ACC112 (cell line): ENCODE data around the gene NF2.

Experiments used
- H2AFZ ChIP-seq: fragments of 200-600 bp; sonication (generic); one replicate; pipeline ENCODE4 v1.6.0; 2017; ENCODE audit warnings: antibody characterized with exemption, low read length; ENCODE audit not compliant: unreplicated experiment
- H3K27ac ChIP-seq: fragments of 200-600 bp; sonication (generic); 2 replicates; pipeline ENCODE4 v1.5.1; 2014; ENCODE audit warnings: low read depth, mild to moderate bottlenecking, antibody characterized with exemption, low read length, moderate library complexity
- H3K27me3 ChIP-seq: fragments of 200-600 bp; sonication (generic); 2 replicates; pipeline ENCODE4 v1.6.1; 2014; ENCODE audit warnings: mild to moderate bottlenecking, antibody characterized with exemption, low read length, moderate library complexity, mixed read lengths; ENCODE audit not compliant: insufficient read depth
- H3K36me3 ChIP-seq: fragments of 200-600 bp; sonication (generic); 2 replicates; pipeline ENCODE4 v1.6.1; 2016; ENCODE audit warnings: mild to moderate bottlenecking, antibody characterized with exemption, low read length, moderate library complexity, mixed read lengths; ENCODE audit not compliant: insufficient read depth
- H3K4me1 ChIP-seq: fragments of 200-600 bp; sonication (generic); one replicate; pipeline ENCODE4 v1.6.1; 2016; ENCODE audit warnings: low read length, mixed read lengths; ENCODE audit not compliant: insufficient read depth, unreplicated experiment, control insufficient read depth
- H3K4me3 ChIP-seq: fragments of 200-600 bp; sonication (generic); 2 replicates; pipeline ENCODE4 v1.5.1; 2014; ENCODE audit warnings: mild to moderate bottlenecking, low read depth, low read length
- H3K79me2 ChIP-seq: fragments of 200-600 bp; sonication (generic); one replicate; pipeline ENCODE4 v1.6.0; 2016; ENCODE audit warnings: low read length; ENCODE audit not compliant: control insufficient read depth, unreplicated experiment, insufficient read depth

Gene NF2

DNA sequence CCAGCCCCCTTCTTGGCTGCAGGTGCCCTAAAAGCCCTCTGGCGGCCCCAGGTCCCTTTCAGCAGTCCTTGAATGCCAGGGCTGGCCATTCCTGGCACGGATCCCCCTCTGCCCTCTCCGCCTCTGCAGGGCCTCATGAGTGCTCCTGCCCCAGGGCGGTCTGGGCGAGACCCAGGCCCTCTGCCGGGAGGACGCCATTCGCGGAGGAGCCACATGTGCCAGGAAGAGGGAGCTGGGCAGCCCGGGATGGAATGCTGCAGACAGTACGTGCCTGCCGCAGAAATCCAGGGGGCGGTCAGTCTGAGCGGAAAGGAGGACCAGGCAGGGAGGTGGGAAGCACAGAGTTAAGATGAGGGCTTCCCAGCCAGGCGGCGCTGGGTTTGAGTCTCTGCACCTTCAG is 119.2 kb downstream of the NF2 start:
- Histone ChIP-seq H3K36me3 (no peaks in the 10 kb centered on the region), H3K27ac (no peak overlapping the region), H3K4me3 (no peak overlapping the region), H2AFZ (no peak overlapping the region), H3K79me2 (no peaks in the 10 kb centered on the region), H3K4me1 (no peaks in the 10 kb centered on the region), H3K27me3 (peaks cover 14% of the 10 kb centered on the region)

- Histone ChIP-seq H2AFZ (no peak overlapping the region), H3K27me3 (peaks cover 12% of the 10 kb centered on the region)
These were observed 120.3 kb downstream of the NF2 start for GRCh38 chr22:29723766-29724165.

GRCh38 chr22:29724843-29725242 is 121.4 kb downstream of the NF2 start:
- Histone ChIP-seq H3K79me2 (no peaks in the 10 kb centered on the region), H3K4me3 (no peak overlapping the region), H3K4me1 (no peaks in the 10 kb centered on the region), H3K27ac (no peak overlapping the region), H2AFZ (no peak overlapping the region), H3K36me3 (no peaks in the 10 kb centered on the region), H3K27me3 (0 out of 2 replicates have a peak, but pooled peaks cover 3% of the 10 kb centered on the region)

More at GRCh38 chr22:29723766-29724165, 120.3 kb downstream of the NF2 start:
- H3K4me1 ChIP-seq, result no peaks in the 10 kb centered on the region
- H3K27ac ChIP-seq, result no peak overlapping the region
- no peak overlapping the region for H3K4me3 ChIP-seq
- H3K79me2 ChIP-seq, result no peaks in the 10 kb centered on the region
- no peaks in the 10 kb centered on the region for H3K36me3 ChIP-seq

- Histone ChIP-seq H2AFZ (no peak overlapping the region), H3K4me3 (no peak overlapping the region), H3K4me1 (no peaks in the 10 kb centered on the region), H3K27me3 (no peaks in the 10 kb centered on the region), H3K36me3 (no peaks in the 10 kb centered on the region), H3K27ac (no peak overlapping the region), H3K79me2 (no peaks in the 10 kb centered on the region)
These were observed 122.7 kb downstream of the NF2 start for GRCh38 chr22:29726106-29726505.

DNA sequence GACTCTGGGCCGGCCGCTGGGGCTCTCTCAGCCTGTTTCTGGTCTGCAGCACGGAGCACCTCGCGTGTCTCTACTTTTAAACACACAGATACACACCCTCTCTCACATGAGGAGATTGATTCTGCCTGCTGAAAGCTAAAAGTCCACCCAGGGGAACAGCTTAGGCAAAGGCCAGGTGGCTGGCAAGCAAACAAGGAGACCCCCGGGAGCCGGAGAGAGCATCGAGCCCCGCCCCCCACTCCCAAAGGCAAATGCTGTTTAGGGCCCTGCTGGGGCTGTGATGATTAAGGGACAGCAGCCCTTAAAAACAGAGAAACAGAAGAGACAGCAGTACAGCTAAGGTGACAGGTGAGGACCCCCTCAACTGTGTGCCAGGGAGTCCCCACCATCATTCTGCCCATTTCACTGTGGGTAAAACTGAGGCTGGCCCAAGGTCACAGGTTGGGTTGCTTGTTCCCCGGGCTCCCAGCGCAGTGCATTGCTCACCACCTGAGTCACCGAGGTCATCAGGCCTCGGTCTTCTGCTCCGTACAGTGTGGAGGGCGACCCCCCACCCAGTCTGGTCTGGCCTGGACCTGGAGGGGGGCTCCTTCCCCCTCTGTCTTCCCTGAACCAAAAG is 123.2 kb downstream of the NF2 start:
- Histone ChIP-seq H2AFZ (no peak overlapping the region), H3K36me3 (no peaks in the 10 kb centered on the region), H3K27ac (no peak overlapping the region), H3K79me2 (no peaks in the 10 kb centered on the region), H3K4me1 (no peaks in the 10 kb centered on the region), H3K4me3 (no peak overlapping the region), H3K27me3 (no peaks in the 10 kb centered on the region)

DNA sequence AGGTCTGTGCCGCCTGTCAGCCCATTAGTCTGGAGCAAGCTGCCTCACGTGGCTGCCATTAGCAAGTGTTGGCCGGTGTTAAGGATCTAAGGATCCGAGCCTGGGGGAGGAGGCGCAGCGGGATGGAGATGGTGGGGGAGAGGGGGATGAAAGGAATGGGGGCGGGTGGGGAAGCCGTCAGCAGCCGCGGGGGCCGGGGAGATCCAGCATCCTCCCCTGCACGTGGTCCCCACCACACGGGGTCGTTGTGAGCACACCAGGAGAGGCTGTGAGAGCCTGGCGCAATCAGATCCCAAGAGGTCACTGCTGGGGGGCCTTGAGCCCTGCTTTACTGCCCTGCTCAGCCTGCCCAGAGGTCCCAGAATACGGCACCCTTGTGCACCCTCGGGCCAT is 123.7 kb downstream of the NF2 start:
- no peak overlapping the region for H3K4me3 ChIP-seq
- no peaks in the 10 kb centered on the region for H3K79me2 ChIP-seq
- no peaks in the 10 kb centered on the region for H3K36me3 ChIP-seq
- H3K4me1 ChIP-seq, result no peaks in the 10 kb centered on the region
- no peak overlapping the region for H3K27ac ChIP-seq
- H2AFZ ChIP-seq, result no peak overlapping the region
- no peaks in the 10 kb centered on the region for H3K27me3 ChIP-seq

DNA sequence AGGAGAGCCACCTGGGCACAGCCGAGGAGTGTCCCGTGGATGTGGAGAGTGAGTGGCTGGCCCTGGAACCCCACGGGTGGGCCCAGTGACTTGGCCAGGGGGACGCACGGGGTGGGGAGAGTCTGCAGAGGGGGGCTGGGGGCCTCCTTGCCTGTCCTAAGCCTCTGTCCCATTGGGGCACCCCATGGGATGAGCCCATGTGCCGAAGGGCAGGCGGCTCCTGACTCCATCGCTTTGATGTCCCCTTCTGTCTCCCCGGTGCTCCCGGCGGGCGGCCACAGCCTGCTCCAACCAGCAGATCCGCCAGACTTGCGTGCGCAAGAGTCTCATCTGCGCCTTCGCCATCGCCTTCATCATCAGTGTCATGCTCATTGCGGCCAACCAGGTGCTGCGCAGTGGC is 125.7 kb downstream of the NF2 start:
- no peaks in the 10 kb centered on the region for H3K27me3 ChIP-seq
- no peaks in the 10 kb centered on the region for H3K36me3 ChIP-seq
- no peak overlapping the region for H3K27ac ChIP-seq
- no peak overlapping the region for H2AFZ ChIP-seq
- no peak overlapping the region for H3K4me3 ChIP-seq
- no peaks in the 10 kb centered on the region for H3K4me1 ChIP-seq
- no peaks in the 10 kb centered on the region for H3K79me2 ChIP-seq

DNA sequence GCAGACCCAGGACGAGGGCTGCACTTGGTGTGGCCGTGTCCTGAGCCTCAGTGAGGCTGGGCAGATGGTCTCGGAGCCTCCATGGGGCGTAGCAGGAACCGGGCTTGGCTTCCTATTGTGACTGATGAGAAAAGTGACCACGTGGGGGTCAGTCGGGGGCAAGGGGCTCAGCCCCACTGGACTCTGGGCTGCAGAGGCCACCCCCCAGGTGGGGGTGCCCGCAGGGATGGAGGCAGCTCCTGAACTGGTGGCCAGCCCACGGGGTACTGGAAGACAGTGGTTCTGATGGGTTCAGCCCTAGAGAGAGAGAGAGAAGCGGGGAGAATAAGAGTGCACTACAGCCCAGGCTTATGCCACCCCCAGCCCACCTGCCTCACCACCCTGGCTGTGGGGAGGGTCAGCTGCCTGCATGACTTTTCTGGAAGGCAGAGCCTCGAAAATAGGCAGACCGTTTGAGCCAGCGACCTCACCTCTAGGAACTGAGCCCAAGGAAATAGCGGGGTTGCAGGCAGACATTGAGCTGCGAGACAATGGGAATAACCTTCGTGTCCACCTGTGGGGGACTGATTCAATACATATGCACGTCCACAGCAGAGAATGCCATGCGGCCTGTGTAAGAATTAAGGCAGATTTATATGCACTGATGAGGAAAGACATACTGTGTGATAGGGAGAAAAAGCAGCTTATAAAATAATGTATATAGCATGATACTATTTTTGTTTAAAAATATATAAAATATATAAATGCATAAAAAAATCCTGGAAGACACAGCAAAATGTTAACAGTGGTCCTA is 127.8 kb downstream of the NF2 start:
- Histone ChIP-seq H3K27ac (no peak overlapping the region), H3K79me2 (no peaks in the 10 kb centered on the region), H3K36me3 (no peaks in the 10 kb centered on the region), H3K27me3 (no peaks in the 10 kb centered on the region), H3K4me3 (no peak overlapping the region), H3K4me1 (no peaks in the 10 kb centered on the region), H2AFZ (no peak overlapping the region)

DNA sequence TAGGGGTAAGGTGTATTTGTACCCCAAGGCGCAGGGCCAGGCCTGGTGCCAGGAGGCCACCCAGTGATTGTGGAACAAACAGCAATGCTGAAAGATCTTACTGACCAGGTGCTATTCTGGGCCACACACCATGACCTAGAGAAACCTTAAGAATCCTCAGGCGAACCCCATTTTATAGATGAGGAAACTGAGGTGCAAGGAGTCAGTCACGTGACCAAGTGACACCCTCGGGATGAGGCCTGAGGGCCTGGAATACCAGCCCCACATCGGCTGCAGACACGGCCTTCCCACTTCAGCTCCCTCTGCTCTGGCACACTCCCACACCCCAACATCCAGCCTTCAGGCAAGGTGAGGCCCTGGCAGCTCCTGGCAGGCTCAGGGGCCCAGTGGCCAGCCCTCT is 129.4 kb downstream of the NF2 start:
- H3K27me3 ChIP-seq, result no peaks in the 10 kb centered on the region
- H2AFZ ChIP-seq, result no peak overlapping the region
- H3K27ac ChIP-seq, result no peak overlapping the region
- no peak overlapping the region for H3K4me3 ChIP-seq
- no peaks in the 10 kb centered on the region for H3K36me3 ChIP-seq
- no peaks in the 10 kb centered on the region for H3K79me2 ChIP-seq
- no peaks in the 10 kb centered on the region for H3K4me1 ChIP-seq

DNA sequence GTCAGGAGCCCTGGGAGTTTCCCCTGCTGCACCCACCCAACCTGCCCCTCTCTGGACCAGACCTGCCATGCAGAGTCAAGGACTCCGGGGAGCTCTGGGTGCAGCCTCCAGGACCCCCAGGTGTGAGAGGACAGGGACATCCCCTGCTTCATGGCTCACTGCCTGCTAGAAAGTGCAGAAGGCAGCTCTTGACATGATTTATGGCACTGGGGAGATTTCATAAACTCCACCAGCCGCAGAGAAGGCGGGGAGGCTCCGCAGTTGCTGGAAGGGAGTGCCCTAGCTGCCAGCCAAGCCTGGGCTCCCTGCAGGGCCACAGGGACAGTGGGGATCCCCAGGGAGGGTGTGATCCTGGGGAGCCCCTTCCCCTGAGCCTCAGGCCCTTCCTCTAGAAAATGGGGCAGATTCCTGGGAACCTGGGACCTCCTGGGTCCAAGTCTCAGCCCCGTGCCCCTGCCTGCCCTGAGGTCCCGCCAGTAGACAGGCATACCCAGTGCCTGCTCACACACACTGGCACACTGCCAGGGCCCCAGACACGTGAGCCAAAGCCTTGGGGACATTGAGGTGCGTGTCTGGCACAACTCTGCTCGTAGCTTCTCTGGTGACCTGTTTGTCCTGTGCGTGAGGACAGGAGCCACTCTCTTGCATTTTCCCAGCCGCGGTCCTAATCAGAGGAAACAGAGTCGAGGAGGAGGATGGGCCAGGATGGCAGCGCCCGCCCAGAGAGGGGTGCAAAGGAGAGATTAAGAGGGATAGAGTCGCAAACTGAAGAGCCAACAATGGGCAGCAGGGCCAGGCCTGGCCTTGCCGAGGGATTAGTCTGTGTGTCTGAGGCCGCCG is 130.1 kb downstream of the NF2 start:
- Histone ChIP-seq H3K79me2 (no peaks in the 10 kb centered on the region), H3K27me3 (no peaks in the 10 kb centered on the region), H3K36me3 (no peaks in the 10 kb centered on the region), H2AFZ (no peak overlapping the region), H3K4me3 (no peak overlapping the region), H3K27ac (no peak overlapping the region), H3K4me1 (no peaks in the 10 kb centered on the region)
